Tibial artery (tissue), 4 donors: ENCODE data around the gene KLHL36.

ENCODE experiments used
- DNase-seq, 2 donors: peaks; one replicate each; pipeline ENCODE4 v3.0.0-alpha.2; 2019
- H3K27ac ChIP-seq, 2 donors: fragments of 200-600 bp; sonication (generic) in 1 of 2; 1 replicate in 1 of 2; 2 replicates in 1 of 2; pipeline ENCODE4 v1.5.1; 2018 to 2019; ENCODE audit warnings: mild to moderate bottlenecking in 1 of 2
- H3K27me3 ChIP-seq, 2 donors: fragments of 200-600 bp; sonication (generic) in 1 of 2; one replicate each; pipeline versions ENCODE4 v1.5.1 to v1.6.0; 2016 to 2019
- H3K36me3 ChIP-seq, 3 donors: fragments of 200-600 bp; sonication (generic) in 2 of 3; one replicate each; pipeline ENCODE4 v1.5.1; 2016 to 2019; ENCODE audit warnings: mild to moderate bottlenecking in 2 of 3
- H3K4me1 ChIP-seq, 4 donors: fragments of 200-600 bp; sonication (generic) in 2 of 4; 1 replicate in 3 of 4; 2 replicates in 1 of 4; pipeline ENCODE4 v1.5.1; 2016 to 2019
- H3K4me3 ChIP-seq, 2 donors: fragments of 200-600 bp; sonication (generic) in 1 of 2; 1 replicate in 1 of 2; 2 replicates in 1 of 2; pipeline ENCODE4 v1.5.1; 2018 to 2019; ENCODE audit warnings: mild to moderate bottlenecking in 2 of 2
- H3K9me3 ChIP-seq, 3 donors: fragments of 200-600 bp; sonication (generic) in 1 of 3; one replicate each; pipeline ENCODE4 v1.5.1; 2016 to 2019
- intact Hi-C: fragments of 100-400 bp; cut with DNase I; formaldehyde crosslinking; loops from one replicate; pipeline ENCODE4 v1.15.0; 2023; ENCODE audit warnings: low total_unique reads
- TF ChIP-seq, protein P1 (sequence below), 2 experiments: fragments of 200-600 bp in 1 of 2; fragments of 450-650 bp in 1 of 2; IDR thresholded peaks; one replicate each; pipeline ENCODE4 v1.5.1; 2017 to 2019; ENCODE audit warnings: antibody characterized with exemption in 2 of 2, mild to moderate bottlenecking in 1 of 2, moderate library complexity in 1 of 2

The KLHL36 gene

DNA sequence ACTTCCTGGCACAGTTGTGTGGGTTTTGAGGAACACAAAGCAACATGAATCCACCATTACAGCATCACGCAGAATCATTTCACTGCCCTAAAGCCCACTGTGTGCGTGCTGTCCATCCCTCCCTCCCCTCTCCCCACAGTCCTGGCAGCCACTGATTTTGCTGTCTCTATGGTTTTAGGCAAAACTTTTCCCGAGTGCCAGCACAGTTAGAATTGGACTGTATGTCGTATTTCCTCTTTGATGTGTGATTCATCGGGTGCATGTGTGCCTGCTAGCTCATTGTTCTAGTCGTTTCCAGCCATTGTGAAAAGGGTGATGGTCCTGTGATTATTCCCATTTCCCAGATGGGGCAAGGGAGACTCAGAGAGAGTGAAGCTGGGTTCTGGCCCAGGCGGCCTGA, 12.7 kb downstream of the KLHL36 start:
- intact Hi-C loops, result no loop called here
- no peaks in the 10 kb centered on the region for H3K27me3 ChIP-seq
- DNase-seq, result no peak
- peaks cover 0 to 14% (median 3%) of the 10 kb centered on the region in 4 donors for H3K4me1 ChIP-seq
- no peak overlapping the region for H3K4me3 ChIP-seq
- H3K36me3 ChIP-seq, result peaks cover 62 to 97% (median 92%) of the 10 kb centered on the region in 3 donors
- TF ChIP-seq, protein P1, sequence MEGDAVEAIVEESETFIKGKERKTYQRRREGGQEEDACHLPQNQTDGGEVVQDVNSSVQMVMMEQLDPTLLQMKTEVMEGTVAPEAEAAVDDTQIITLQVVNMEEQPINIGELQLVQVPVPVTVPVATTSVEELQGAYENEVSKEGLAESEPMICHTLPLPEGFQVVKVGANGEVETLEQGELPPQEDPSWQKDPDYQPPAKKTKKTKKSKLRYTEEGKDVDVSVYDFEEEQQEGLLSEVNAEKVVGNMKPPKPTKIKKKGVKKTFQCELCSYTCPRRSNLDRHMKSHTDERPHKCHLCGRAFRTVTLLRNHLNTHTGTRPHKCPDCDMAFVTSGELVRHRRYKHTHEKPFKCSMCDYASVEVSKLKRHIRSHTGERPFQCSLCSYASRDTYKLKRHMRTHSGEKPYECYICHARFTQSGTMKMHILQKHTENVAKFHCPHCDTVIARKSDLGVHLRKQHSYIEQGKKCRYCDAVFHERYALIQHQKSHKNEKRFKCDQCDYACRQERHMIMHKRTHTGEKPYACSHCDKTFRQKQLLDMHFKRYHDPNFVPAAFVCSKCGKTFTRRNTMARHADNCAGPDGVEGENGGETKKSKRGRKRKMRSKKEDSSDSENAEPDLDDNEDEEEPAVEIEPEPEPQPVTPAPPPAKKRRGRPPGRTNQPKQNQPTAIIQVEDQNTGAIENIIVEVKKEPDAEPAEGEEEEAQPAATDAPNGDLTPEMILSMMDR (IDR thresholded peaks at IDR 0.05), result no peak
- H3K27ac ChIP-seq, result no peak overlapping the region
- no peaks in the 10 kb centered on the region for H3K9me3 ChIP-seq

DNA sequence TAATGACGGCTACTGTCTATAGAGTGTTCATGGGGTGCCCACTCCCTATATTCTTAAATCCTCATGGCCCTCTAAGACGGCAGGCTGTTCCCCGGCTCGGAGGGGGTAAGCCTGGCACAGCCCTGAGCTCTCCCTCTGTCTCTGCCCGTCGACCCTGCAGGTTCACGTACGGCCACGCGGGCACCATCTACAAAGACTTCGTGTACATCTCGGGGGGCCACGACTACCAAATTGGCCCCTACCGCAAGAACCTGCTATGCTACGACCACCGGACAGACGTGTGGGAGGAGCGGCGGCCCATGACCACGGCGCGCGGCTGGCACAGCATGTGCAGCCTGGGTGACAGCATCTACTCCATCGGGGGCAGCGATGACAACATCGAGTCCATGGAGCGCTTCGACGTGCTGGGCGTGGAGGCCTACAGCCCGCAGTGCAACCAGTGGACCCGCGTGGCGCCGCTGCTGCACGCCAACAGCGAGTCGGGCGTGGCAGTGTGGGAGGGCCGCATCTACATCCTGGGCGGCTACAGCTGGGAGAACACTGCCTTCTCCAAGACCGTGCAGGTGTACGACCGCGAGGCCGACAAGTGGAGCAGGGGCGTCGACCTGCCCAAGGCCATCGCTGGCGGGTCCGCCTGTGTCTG, 13.2 kb downstream of the KLHL36 start:
- intact Hi-C loops, result no loop called here
- peaks cover 0 to 14% (median 3%) of the 10 kb centered on the region in 4 donors for H3K4me1 ChIP-seq
- H3K27ac ChIP-seq, result no peak overlapping the region
- H3K36me3 ChIP-seq, result peaks cover 62 to 99% (median 96%) of the 10 kb centered on the region in 3 donors
- no peaks in the 10 kb centered on the region for H3K9me3 ChIP-seq
- H3K4me3 ChIP-seq, result no peak overlapping the region
- no peak for DNase-seq
- no peaks in the 10 kb centered on the region for H3K27me3 ChIP-seq
- TF ChIP-seq, protein P1 (IDR thresholded peaks at IDR 0.05), result no peak

DNA sequence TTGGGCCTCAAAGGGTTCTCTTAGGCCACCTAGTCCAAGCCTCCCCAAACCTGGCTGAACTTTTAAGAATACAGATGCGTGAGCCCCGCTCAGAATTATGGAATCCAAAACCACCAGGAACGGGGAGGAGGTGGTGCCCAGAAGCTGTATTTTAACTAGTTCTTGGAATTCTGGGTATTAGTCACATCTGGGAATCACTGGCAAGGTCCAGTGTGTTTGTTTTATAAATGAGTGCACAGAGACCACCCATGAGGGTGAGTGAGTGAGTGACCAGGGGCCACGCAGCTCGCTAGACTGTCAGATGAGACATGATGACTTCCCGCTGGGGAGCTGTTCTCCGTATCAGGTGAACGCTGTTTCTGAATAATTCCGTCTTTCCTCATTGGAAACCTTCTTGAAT, 14.2 kb downstream of the KLHL36 start:
- H3K9me3 ChIP-seq, result no peaks in the 10 kb centered on the region
- H3K27ac ChIP-seq, result no peak overlapping the region
- H3K27me3 ChIP-seq, result no peaks in the 10 kb centered on the region
- TF ChIP-seq, protein P1 (IDR thresholded peaks at IDR 0.05), result no peak
- H3K4me1 ChIP-seq, result peaks cover 0 to 14% (median 3%) of the 10 kb centered on the region in 4 donors
- intact Hi-C loops, result no loop called here
- H3K4me3 ChIP-seq, result no peak overlapping the region
- H3K36me3 ChIP-seq, result peaks cover 54 to 95% (median 89%) of the 10 kb centered on the region in 3 donors
- no peak for DNase-seq

DNA sequence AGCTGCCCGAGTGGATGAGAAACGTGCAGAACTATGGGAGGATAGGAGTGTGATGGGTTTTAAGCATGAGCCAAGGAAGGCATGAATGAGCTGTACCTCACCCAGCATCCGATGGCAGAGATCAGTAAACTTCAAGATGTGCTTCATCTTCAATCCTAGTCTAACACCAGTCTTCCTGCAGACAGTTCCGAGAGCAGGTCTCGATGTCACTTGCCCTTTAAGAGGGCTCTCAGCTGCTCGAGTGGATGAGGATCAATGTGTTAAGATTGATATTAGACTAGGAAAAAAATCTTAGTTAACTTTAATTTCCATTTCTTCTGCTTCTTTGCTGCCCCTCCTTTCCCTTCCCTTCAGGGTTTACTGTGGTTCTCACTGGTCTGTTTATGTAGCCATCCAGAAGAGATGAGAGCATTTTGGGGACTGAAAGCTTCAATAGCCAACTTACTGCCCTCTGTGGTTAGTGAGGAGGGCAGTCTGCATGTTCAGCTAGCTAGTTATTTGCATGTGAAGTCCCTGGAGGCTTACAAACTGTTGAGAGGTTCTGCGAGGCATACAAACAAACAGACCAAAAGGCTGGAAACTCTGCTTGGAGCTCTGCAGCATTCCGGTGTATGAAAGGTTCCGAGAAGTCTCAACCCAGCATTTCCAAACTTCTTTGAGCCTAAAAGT, 15.3 kb downstream of the KLHL36 start:
- Histone ChIP-seq H3K27me3 (no peaks in the 10 kb centered on the region), H3K36me3 (peaks cover 44 to 95% (median 78%) of the 10 kb centered on the region in 3 donors), H3K9me3 (no peaks in the 10 kb centered on the region), H3K27ac (no peak overlapping the region), H3K4me3 (no peak overlapping the region), H3K4me1 (peaks cover 0 to 7% (median 1%) of the 10 kb centered on the region in 4 donors)
- intact Hi-C loops, result no loop called here
- TF ChIP-seq, protein P1 (IDR thresholded peaks at IDR 0.05), result no peak
- DNase-seq, result no peak

DNA sequence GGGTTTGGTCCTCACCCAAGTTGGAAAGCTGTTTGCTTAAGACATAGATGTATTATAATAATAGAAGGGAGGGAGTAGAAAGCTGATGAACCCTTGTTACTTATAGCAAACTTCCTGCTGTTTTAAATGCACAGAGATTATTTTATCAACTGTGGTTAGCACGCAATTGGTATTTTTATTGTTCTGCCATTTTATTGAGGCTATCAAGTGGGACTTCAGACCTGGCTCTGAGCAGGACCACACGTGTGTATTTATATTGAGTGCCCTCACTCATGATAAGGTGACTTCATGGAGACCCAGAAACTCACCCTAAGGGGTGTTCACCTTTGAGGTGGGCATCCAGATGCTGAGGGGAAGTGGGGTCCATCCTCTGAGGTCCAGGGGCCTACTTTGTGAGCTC, 17.0 kb downstream of the KLHL36 start:
- Histone ChIP-seq H3K4me1 (no peaks in the 10 kb centered on the region), H3K9me3 (no peaks in the 10 kb centered on the region), H3K36me3 (peaks cover 30 to 80% (median 60%) of the 10 kb centered on the region in 3 donors), H3K4me3 (no peak overlapping the region), H3K27me3 (no peaks in the 10 kb centered on the region), H3K27ac (no peak overlapping the region)
- no peak for DNase-seq
- TF ChIP-seq, protein P1 (IDR thresholded peaks at IDR 0.05), result no peak
- intact Hi-C loops, result no loop called here
